NCI-H2196 treated with DMSO at 0.1 percent for 48 hours (cell line): ENCODE measurements around the gene MCUB.

Source experiments
- DNase-seq: peaks from one replicate; lab custom pipeline; 2025; ENCODE audit not compliant: unreplicated experiment; lab: John Stamatoyannopoulos, UW

MCUB gene

DNA sequence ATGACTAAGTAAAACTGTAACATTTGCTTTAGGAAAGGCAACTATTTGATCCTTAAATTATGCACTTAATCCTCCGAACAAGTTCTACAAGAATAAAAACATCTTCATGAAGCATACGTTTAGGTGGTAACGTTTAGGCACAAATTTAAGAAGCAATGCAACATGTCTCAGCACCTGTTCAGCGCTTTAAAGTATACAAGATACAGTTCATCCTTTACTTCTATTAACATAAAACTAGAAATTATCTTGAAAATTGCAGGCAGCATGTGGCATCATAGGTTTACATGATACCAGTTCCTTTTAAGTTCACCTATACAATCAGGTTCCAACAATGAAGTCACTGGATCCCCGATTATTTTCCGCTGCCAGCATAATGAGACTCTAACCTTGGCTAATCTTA lies 168.3 kb downstream of the MCUB start:
- no peak for DNase-seq

DNA sequence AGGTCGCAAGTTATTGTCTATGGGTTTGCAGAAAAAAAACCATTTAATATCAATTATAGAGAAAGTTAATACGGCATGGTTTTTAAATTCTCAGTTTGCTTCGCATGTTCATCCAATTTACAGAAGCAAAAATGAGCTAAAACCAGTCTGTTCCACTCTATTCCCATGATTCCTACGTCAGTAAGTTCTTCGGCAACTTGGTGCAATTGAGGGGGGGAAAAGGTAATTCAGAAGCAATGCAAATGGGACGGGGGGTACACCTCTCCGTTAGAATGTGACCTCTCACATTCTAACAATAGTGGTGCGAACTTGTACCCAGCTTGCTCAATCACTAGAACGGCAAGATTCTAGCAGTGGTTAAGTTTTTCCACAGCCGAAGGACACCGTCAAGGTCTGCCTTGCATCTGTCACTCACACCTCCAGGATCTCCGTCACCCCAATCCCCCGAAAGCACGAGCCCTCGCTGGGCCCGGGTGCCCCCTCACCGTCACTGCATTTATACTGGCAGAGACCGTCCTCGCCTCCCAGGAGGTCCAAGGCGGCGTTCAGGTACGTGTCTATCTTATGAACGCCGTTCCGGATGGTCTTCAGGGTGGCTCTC lies 169.2 kb downstream of the MCUB start:
- DNase-seq: no peak

GRCh38 chr4:109729718-109730618 lies 169.9 kb downstream of the MCUB start, which contains the start of gene PLA2G12A:
Gene PLA2G12A, minus strand, starts transcription at chr4:109730070. Its CDS starts 261 bp downstream, at chr4:109729809.
- peak; percentile 84 for DNase-seq

- no peak for DNase-seq
Observed at GRCh38 chr4:109730619-109731545, 170.8 kb downstream of the MCUB start.

DNA sequence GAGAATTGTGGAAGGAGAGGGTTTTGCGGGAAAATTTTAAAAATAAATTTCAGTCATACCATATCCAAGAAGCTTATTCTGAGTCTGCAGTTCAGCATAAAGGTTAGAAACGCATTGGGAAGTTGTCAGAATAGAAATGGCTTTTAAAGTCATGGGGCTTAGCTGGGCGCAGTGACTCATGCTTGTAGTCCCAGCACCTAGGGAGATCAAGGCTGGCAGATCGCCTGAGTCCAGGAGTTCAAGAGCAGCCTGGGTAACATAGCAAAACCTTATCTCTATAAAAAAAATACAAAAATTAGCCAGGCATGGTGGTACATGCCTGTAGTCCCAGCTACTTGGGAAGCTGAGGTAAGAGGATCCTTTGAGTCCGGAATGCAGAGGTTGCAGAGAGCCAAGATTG lies 173.7 kb downstream of the MCUB start:
- DNase-seq: no peak

- no peak for DNase-seq
Observed at GRCh38 chr4:109735566-109736365, 175.7 kb downstream of the MCUB start.
